GM19351 (cell line): ENCODE results near the gene FANCG.

Source experiments
- ATAC-seq: cut with Tn5 transposase; IDR thresholded peaks from one replicate; pipeline ENCODE4 v1.9.1; 2021; ENCODE audit warnings: mild to moderate bottlenecking, moderate library complexity; ENCODE audit not compliant: unreplicated experiment

Gene FANCG

GRCh38 chr9:35027374-35027773 is 52.4 kb downstream of the FANCG start:
- ATAC-seq, result no peak

GRCh38 chr9:35026671-35027070 is 53.1 kb downstream of the FANCG start:
- ATAC-seq, result no peak
